ENCODE results near the gene HRC. TPM values are rescaled to one million over a fixed set of nuclear protein-coding genes. Genes with fewer than 3 reads are reported as not detected.

The HRC gene
- total and polyA plus RNA-seq, 2 of the 8 experiments (the other 6 are each of a cell fraction or from before 2014, with no cell fraction given) = 2.3 to 2.6 TPM

DNA sequence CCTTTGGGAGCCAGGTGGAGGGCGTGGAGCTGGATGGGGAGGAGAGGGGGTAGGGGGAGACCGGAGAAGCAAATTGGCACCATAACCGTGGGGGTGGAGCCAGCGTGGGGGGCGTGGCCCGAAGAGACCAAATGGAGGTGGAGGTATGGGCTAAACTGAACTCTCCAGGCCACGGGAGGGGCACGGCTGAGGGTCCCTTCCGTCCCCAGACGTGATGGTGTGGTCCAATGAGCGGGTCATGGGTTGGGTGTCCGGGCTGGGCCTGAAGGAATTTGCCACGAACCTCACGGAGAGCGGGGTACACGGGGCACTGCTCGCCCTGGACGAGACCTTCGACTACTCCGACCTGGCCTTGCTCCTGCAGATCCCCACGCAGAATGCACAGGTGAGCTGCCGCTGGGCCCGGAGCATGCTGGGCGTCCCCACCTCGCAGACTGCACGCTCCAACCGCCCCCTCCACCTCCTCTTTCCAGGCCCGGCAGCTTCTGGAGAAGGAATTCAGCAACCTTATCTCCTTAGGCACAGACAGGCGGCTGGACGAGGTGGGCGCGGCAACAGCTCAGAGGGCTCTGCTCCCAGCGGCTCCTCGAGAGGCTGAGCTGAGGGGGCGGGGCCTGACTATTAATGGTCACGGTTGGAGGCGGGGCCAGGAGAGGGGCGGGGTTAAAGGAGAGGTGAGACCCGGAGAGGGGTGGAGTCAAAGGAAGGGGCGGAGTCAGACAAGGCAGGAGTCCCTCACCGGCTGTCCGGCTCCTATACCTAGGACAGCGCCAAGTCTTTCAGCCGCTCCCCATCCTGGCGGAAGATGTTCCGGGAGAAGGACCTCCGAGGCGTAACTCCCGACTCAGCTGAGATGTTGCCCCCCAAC lies 6.2 kb downstream of the HRC start (continued):
- TF ChIP-seq, protein P1, sequence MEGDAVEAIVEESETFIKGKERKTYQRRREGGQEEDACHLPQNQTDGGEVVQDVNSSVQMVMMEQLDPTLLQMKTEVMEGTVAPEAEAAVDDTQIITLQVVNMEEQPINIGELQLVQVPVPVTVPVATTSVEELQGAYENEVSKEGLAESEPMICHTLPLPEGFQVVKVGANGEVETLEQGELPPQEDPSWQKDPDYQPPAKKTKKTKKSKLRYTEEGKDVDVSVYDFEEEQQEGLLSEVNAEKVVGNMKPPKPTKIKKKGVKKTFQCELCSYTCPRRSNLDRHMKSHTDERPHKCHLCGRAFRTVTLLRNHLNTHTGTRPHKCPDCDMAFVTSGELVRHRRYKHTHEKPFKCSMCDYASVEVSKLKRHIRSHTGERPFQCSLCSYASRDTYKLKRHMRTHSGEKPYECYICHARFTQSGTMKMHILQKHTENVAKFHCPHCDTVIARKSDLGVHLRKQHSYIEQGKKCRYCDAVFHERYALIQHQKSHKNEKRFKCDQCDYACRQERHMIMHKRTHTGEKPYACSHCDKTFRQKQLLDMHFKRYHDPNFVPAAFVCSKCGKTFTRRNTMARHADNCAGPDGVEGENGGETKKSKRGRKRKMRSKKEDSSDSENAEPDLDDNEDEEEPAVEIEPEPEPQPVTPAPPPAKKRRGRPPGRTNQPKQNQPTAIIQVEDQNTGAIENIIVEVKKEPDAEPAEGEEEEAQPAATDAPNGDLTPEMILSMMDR (IDR thresholded peaks at IDR 0.05; ENCODE audit: control extremely low read depth in 1 of 3, insufficient read depth in 1 of 3, low read depth in 1 of 3, low read length in 3 of 3) = no peak
- TF ChIP-seq, protein P2, sequence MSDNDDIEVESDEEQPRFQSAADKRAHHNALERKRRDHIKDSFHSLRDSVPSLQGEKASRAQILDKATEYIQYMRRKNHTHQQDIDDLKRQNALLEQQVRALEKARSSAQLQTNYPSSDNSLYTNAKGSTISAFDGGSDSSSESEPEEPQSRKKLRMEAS (IDR thresholded peaks at IDR 0.05) = peak; percentile 18; the same call in 1 of the 2 replicates
- TF ChIP-seq TAF1 (IDR thresholded peaks at IDR 0.05; ENCODE audit: low read depth, low read length) (peak; percentile 78), HDAC6 (IDR thresholded peaks at IDR 0.05; ENCODE audit: low read depth, low read length) (no peak), RFX5 (IDR thresholded peaks at IDR 0.05; ENCODE audit: borderline replicate concordance, low read depth, low read length) (no peak), SUZ12 (IDR thresholded peaks at IDR 0.05; ENCODE audit: low read length) (no peak), SAP30 (IDR thresholded peaks at IDR 0.05; ENCODE audit: insufficient read depth, insufficient replicate concordance, low read length) (no peak), KDM4A (IDR thresholded peaks at IDR 0.05; ENCODE audit: low read depth, low read length, severe bottlenecking) (peak; percentile 30), TBP (IDR thresholded peaks at IDR 0.05; ENCODE audit: low read depth, low read length) (peak; percentile 81), CBX5 (IDR thresholded peaks at IDR 0.05; ENCODE audit: low read depth, low read length) (no peak), CBX8 (IDR thresholded peaks at IDR 0.05; ENCODE audit: borderline replicate concordance, low read depth, low read length) (no peak), EP300 (IDR thresholded peaks at IDR 0.05; ENCODE audit: borderline replicate concordance in 1 of 2, low read depth in 2 of 2, low read length in 2 of 2) (peak in 1 of 2 experiments; percentile 95; a peak in 1 of 3 replicates), NANOG (IDR thresholded peaks at IDR 0.05; ENCODE audit: insufficient read depth, low read depth, low read length, poor library complexity, severe bottlenecking) (no peak), TAF7 (optimal IDR thresholded peaks at IDR 0.05; ENCODE audit: borderline replicate concordance, low read depth, low read length) (peak; percentile 40)
- TF ChIP-seq, protein P3, sequence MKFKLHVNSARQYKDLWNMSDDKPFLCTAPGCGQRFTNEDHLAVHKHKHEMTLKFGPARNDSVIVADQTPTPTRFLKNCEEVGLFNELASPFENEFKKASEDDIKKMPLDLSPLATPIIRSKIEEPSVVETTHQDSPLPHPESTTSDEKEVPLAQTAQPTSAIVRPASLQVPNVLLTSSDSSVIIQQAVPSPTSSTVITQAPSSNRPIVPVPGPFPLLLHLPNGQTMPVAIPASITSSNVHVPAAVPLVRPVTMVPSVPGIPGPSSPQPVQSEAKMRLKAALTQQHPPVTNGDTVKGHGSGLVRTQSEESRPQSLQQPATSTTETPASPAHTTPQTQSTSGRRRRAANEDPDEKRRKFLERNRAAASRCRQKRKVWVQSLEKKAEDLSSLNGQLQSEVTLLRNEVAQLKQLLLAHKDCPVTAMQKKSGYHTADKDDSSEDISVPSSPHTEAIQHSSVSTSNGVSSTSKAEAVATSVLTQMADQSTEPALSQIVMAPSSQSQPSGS (IDR thresholded peaks at IDR 0.05; ENCODE audit: low read length) = 0 out of 2 replicates have a peak, but pooled peaks have one; percentile 11
- TF ChIP-seq, protein P4, sequence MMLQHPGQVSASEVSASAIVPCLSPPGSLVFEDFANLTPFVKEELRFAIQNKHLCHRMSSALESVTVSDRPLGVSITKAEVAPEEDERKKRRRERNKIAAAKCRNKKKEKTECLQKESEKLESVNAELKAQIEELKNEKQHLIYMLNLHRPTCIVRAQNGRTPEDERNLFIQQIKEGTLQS (IDR thresholded peaks at IDR 0.05; ENCODE audit: insufficient read depth, low read depth, low read length) = no peak

All from H1 (cell line).